H1 (cell line): Measurements from ENCODE around the gene KCTD3. TPM values are rescaled to one million over a fixed set of nuclear protein-coding genes. Genes with fewer than 3 reads are reported as not detected.

Experiments used
- SRF ChIP-seq: IDR thresholded peaks from 2 replicates; pipeline ENCODE4 v1.6.1; 2011; ENCODE audit warnings: mild to moderate bottlenecking, low read depth, low read length, moderate library complexity
- polyA plus RNA-seq, 7 experiments: library from polyadenylated mRNA; depleted of rRNA in 3 of 7; stranded (reverse) in 5 of 7; unstranded in 2 of 7; fragments of >200 nt in 5 of 7; fragments of 200-250 nt in 2 of 7; gene quantifications; 1 replicate in 5 of 7; 2 replicates in 1 of 7; 4 replicates in 1 of 7; pipeline versions ENCODE4 v1.2.1 to v1.2.3, GENCODE V29; 2011 to 2013; ENCODE audit warnings: missing spikeins in 2 of 7, mixed read lengths in 2 of 7
- total RNA-seq: library from RNA; stranded (reverse); fragmentation: NEBNext Ultra II Directional; extraction: Animal tissue kit (Norgen Biotek cat#: 25700); gene quantifications from 2 replicates; pipeline ENCODE4 v1.2.1, GENCODE V29; 2021
- TF ChIP-seq, protein P1 (sequence below): IDR thresholded peaks from 2 replicates; pipeline ENCODE4 v1.6.1; 2011; ENCODE audit warnings: low read length, improper control_type of control experiment

Gene KCTD3
- total and polyA plus RNA-seq, 2 of the 8 experiments (the other 6 are each of a cell fraction or from before 2014, with no cell fraction given): 43.0 to 55.6 TPM

- TF ChIP-seq, protein P1, sequence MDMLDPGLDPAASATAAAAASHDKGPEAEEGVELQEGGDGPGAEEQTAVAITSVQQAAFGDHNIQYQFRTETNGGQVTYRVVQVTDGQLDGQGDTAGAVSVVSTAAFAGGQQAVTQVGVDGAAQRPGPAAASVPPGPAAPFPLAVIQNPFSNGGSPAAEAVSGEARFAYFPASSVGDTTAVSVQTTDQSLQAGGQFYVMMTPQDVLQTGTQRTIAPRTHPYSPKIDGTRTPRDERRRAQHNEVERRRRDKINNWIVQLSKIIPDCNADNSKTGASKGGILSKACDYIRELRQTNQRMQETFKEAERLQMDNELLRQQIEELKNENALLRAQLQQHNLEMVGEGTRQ: no peak
- TF ChIP-seq SRF: no peak
Measured at GRCh38 chr1:215603319-215603718, 36.2 kb downstream of the KCTD3 start (continued).
